Putamen (tissue), 1 donor: Measurements from ENCODE around the gene SLC8A2.
A peak's percentile ranks its signal among the peaks of the same experiment; 100 is the strongest.

ENCODE experiments used
- DNase-seq: peaks from one replicate; pipeline ENCODE4 v3.0.0-alpha.2; 2016; ENCODE audit warnings: low spot score

Gene SLC8A2

DNA sequence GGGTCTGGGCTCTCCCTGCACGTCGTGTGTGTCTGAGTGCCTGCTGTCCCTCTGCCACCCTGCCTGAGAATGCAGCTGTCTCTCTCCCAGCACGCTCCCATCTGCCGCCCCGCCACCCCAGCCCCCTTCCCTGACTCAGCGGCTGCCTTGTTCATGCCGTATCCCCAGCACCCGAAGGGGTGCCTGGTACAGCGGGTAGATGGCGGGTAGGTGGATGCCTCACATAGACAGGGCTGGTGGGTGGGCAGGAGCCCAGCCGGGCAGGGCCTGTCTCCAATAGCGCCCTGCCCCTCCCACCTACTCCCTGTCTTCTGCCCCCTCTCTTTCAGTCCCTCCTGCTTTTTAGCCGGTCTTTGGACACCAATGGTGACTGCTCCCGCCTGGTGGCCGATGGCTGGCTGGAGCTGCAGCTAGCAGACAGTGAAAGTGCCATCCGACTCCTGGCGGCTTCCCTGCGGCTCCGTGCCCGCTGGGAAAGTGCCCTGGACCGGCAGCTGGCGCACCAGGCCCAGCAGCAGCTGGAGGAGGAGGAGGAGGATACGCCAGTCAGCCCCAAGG is 92.2 kb downstream of the SLC8A2 start:
- DNase-seq: peak; percentile 66

DNA sequence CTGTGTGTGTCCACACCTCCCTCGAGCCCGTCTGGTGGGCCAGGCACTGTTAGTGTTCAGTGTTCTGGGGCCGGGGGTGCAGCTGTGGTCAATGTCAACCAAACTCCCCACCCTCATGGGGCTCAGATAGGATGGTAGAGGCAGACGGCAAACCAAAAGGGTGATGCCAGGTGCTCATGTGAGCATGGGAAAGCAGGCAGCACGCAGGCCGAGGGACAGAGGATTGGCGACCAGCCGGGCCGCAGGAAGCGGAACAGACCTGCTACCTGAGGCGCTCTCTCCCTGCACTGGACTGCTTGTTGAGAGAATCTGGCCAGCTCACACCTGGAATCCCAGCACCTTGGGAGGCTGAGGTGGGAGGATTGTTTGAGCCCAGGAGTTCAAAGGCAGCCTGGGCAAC is 93.4 kb downstream of the SLC8A2 start:
- no peak for DNase-seq
